PC-3 (cell line): ENCODE data around the gene ITGAV. TPM values are rescaled to one million over a fixed set of nuclear protein-coding genes. Genes with fewer than 3 reads are reported as not detected.

Experiments used
- ATAC-seq: fragments of 200-7000 bp; cut with Tn5 transposase; 2 replicates; pipeline ENCODE4 v1.9.1; 2020; ENCODE audit warnings: mild to moderate bottlenecking, moderate library complexity
- BruUV-seq: library from RNA; stranded (reverse); fragments of 400-500 nt; replicated peaks from 2 replicates; lab custom pipeline; 2021; lab: Mats Ljungman, UMichigan
- CTCF ChIA-PET: fragments of 300-600 bp; sonication (Branson Sonifier 250); formaldehyde crosslinking; loops from one replicate; lab custom pipeline; 2022; ENCODE audit warnings: antibody characterized with exemption; lab: Charles Lee
- POLR2A ChIA-PET: fragments of 300-600 bp; sonication (Branson Sonifier 250); formaldehyde crosslinking; loops from one replicate; lab custom pipeline; 2022; ENCODE audit warnings: antibody characterized with exemption; ENCODE audit not compliant: unreplicated experiment; lab: Charles Lee
- DNase-seq: peaks from one replicate; pipeline ENCODE4 v3.0.0-alpha.2; 2015
- H2AFZ ChIP-seq: fragments of 300-600 bp; sonication (generic); 2 replicates; pipeline ENCODE4 v1.6.0; 2016; ENCODE audit warnings: antibody characterized with exemption, low read length
- H3F3A ChIP-seq: fragments of 300-600 bp; sonication (generic); one replicate; pipeline ENCODE4 v1.6.0; 2017; ENCODE audit warnings: antibody characterized with exemption, low read length, control low read depth, mild to moderate bottlenecking; ENCODE audit not compliant: unreplicated experiment
- H3K27ac ChIP-seq: fragments of 300-600 bp; sonication (generic); 2 replicates; pipeline ENCODE4 v1.5.1; 2016; ENCODE audit warnings: mild to moderate bottlenecking, low read length
- H3K27me3 ChIP-seq: fragments of 300-600 bp; sonication (generic); 2 replicates; pipeline ENCODE4 v1.6.1; 2016; ENCODE audit warnings: low read length, mixed read lengths
- H3K36me3 ChIP-seq: fragments of 300-600 bp; sonication (generic); 2 replicates; pipeline ENCODE4 v1.6.1; 2016; ENCODE audit warnings: low read depth, mixed run types, low read length, mixed read lengths
- H3K4me1 ChIP-seq: fragments of 300-600 bp; sonication (generic); 2 replicates; pipeline ENCODE4 v1.5.1; 2016; ENCODE audit warnings: low read length; ENCODE audit not compliant: insufficient read depth
- H3K4me2 ChIP-seq: fragments of 300-600 bp; sonication (generic); 2 replicates; pipeline ENCODE4 v1.6.0; 2016; ENCODE audit warnings: low read length
- H3K4me3 ChIP-seq: fragments of 300-600 bp; sonication (generic); 2 replicates; pipeline ENCODE4 v1.5.1; 2016; ENCODE audit warnings: mild to moderate bottlenecking, low read length, mixed read lengths
- H3K79me2 ChIP-seq: fragments of 300-600 bp; sonication (generic); 2 replicates; pipeline ENCODE4 v1.6.1; 2017; ENCODE audit warnings: low read length, mixed read lengths
- H3K9ac ChIP-seq: fragments of 300-600 bp; sonication (generic); 2 replicates; pipeline ENCODE4 v1.6.0; 2016; ENCODE audit warnings: mild to moderate bottlenecking, low read length
- H3K9me2 ChIP-seq: fragments of 300-600 bp; sonication (generic); replicated peaks from 2 replicates; pipeline ENCODE4 v1.6.1; 2016; ENCODE audit warnings: mixed run types, low read length, mixed read lengths
- H3K9me3 ChIP-seq: fragments of 300-600 bp; sonication (generic); 2 replicates; pipeline ENCODE4 v1.6.1; 2016; ENCODE audit warnings: low read length, mixed read lengths
- H4K20me1 ChIP-seq: fragments of 300-600 bp; sonication (generic); 2 replicates; pipeline ENCODE4 v1.6.1; 2016; ENCODE audit warnings: low read length, mixed read lengths
- EZH2 ChIP-seq: fragments of 300-600 bp; sonication (generic); IDR thresholded peaks from one replicate; pipeline ENCODE4 v1.6.1; 2017; ENCODE audit warnings: antibody characterized with exemption, mild to moderate bottlenecking, low read length; ENCODE audit not compliant: unreplicated experiment
- EZH2phosphoT487 ChIP-seq: fragments of 300-600 bp; sonication (generic); IDR thresholded peaks from 2 replicates; pipeline ENCODE4 v1.6.1; 2018; ENCODE audit warnings: mild to moderate bottlenecking, antibody characterized with exemption, low read length, borderline replicate concordance
- intact Hi-C: fragments of 100-400 bp; cut with micrococcal nuclease; formaldehyde crosslinking; loops from 2 replicates; pipeline ENCODE4 v1.9.0; 2023
- total RNA-seq: library from RNA; depleted of rRNA; stranded (reverse); fragments of >200 nt; gene quantifications from 2 replicates; pipeline ENCODE4 v1.2.3, GENCODE V29; 2014
- TF ChIP-seq, protein P1 (sequence below): fragments of 300-600 bp; sonication (generic); conservative IDR thresholded peaks from 2 replicates; pipeline ENCODE4 v1.5.1; 2017; ENCODE audit warnings: antibody characterized with exemption, low read depth, mild to moderate bottlenecking, low read length

ITGAV gene
- total RNA-seq, 1 experiment from 2014 or later = 23.5 TPM

DNA sequence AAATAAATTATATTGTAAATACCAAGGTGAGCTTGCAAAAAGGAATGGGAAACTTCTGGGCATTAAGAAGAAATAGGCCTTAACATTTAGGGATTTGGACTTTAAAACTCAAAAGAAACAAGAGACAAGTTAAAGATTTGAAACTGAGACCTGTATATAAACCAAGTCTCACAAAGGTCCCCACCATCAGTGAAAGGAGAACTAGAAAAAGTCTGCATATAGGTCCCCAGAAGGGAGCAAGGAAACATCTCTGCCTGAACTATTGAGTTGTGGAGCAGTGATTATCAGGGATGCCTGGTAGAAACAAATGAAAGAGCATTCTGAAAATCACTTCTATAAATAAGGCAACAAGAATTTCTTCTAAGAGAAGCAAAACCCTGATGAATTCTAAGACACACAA, 30.5 kb upstream of the ITGAV start:
- Histone ChIP-seq H3K36me3 (no peaks in the 10 kb centered on the region), H3K27ac (no peak overlapping the region), H3K4me2 (no peak overlapping the region), H2AFZ (no peak overlapping the region), H3K4me3 (no peak overlapping the region), H3K9me2 (no peaks in the 10 kb centered on the region), H3K27me3 (no peaks in the 10 kb centered on the region), H3F3A (no peaks in the 10 kb centered on the region), H3K4me1 (peaks cover 10% of the 10 kb centered on the region; the same call in 1 of the 2 replicates), H3K9ac (no peak overlapping the region), H3K79me2 (no peaks in the 10 kb centered on the region), H3K9me3 (no peaks in the 10 kb centered on the region), H4K20me1 (no peaks in the 10 kb centered on the region)
- POLR2A ChIA-PET = no interaction called here
- no peak for ATAC-seq
- intact Hi-C loops = no loop called here
- TF ChIP-seq, protein P1, sequence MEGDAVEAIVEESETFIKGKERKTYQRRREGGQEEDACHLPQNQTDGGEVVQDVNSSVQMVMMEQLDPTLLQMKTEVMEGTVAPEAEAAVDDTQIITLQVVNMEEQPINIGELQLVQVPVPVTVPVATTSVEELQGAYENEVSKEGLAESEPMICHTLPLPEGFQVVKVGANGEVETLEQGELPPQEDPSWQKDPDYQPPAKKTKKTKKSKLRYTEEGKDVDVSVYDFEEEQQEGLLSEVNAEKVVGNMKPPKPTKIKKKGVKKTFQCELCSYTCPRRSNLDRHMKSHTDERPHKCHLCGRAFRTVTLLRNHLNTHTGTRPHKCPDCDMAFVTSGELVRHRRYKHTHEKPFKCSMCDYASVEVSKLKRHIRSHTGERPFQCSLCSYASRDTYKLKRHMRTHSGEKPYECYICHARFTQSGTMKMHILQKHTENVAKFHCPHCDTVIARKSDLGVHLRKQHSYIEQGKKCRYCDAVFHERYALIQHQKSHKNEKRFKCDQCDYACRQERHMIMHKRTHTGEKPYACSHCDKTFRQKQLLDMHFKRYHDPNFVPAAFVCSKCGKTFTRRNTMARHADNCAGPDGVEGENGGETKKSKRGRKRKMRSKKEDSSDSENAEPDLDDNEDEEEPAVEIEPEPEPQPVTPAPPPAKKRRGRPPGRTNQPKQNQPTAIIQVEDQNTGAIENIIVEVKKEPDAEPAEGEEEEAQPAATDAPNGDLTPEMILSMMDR = no peak
- TF ChIP-seq EZH2 (no peak), EZH2phosphoT487 (no peak)
- no TSS peak for BruUV-seq
- no peak for DNase-seq
- CTCF ChIA-PET = no interaction called here

DNA sequence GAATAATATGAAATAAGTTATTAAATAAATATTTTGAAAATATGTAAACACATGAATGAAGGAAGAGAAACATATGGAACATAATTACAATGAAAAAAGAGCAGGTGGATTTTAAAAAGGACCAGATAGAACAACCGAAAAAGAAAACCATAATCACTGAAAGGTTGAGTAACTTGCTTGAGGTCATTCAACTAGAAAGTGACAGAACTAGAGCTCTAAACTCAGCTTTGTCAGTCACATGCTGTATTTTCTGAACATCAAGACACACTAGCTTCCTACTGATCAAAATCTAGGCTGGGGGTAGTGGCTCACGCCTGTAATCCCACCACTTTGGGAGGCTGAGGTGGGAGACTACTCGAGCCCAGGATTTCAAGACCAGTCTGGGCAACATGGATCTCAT, 30.0 kb upstream of the ITGAV start:
- intact Hi-C loops = loop anchor here (2.0 kb wide), 1 partner anchor 57 kb away; no protein-coding TSS in a partner anchor
- POLR2A ChIA-PET = no interaction called here
- no peak overlapping the region for H3K4me3 ChIP-seq

DNA sequence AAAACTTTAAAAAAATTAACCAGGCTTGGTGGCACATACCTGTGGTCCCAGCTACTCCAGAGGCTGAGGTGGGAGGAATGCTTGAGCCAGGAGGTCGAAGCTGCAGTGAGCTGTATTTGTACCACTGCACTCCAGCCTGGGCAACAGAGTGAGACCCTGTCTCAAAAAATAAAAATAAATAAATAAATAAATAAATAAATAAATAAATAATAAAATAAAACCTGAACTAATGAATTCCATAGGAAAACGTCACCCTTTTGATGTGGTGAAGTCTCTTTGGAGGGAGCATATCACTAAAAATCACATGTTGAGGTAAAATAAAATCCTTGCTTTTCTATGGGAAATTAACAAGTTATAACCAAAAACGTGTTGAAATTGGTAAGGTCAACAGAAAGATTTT, 29.6 kb upstream of the ITGAV start:
- H3K4me3 ChIP-seq = no peak overlapping the region
- H3K4me1 ChIP-seq = peaks cover 10% of the 10 kb centered on the region; the same call in 1 of the 2 replicates
- no peak overlapping the region for H3K27ac ChIP-seq
- no peak overlapping the region for H2AFZ ChIP-seq
- intact Hi-C loops = loop anchor here (2.0 kb wide), 1 partner anchor 57 kb away; no protein-coding TSS in a partner anchor
- POLR2A ChIA-PET = no interaction called here
- no peaks in the 10 kb centered on the region for H3F3A ChIP-seq
- H3K9me3 ChIP-seq = no peaks in the 10 kb centered on the region
- TF ChIP-seq, protein P1 = no peak
- TF ChIP-seq EZH2 = no peak
- no peak for TF ChIP-seq EZH2phosphoT487
- no peak overlapping the region for H3K4me2 ChIP-seq
- no peaks in the 10 kb centered on the region for H4K20me1 ChIP-seq
- no TSS peak for BruUV-seq
- no peaks in the 10 kb centered on the region for H3K27me3 ChIP-seq
- CTCF ChIA-PET = no interaction called here
- no peak for DNase-seq
- H3K36me3 ChIP-seq = no peaks in the 10 kb centered on the region
- no peak overlapping the region for H3K9ac ChIP-seq
- no peaks in the 10 kb centered on the region for H3K79me2 ChIP-seq
- no peak for ATAC-seq
- no peaks in the 10 kb centered on the region for H3K9me2 ChIP-seq

More for the DNA sequence above, 30.0 kb upstream of the ITGAV start:
- BruUV-seq = no TSS peak
- Histone ChIP-seq H3K9me3 (no peaks in the 10 kb centered on the region), H3K79me2 (no peaks in the 10 kb centered on the region), H3K9ac (no peak overlapping the region), H3K27ac (no peak overlapping the region), H3K4me2 (no peak overlapping the region), H2AFZ (no peak overlapping the region), H3K9me2 (no peaks in the 10 kb centered on the region), H3K4me1 (peaks cover 10% of the 10 kb centered on the region; the same call in 1 of the 2 replicates), H3K36me3 (no peaks in the 10 kb centered on the region), H3F3A (no peaks in the 10 kb centered on the region), H3K27me3 (no peaks in the 10 kb centered on the region), H4K20me1 (no peaks in the 10 kb centered on the region)
- DNase-seq (no peak), ATAC-seq (no peak)
- CTCF ChIA-PET = no interaction called here
- TF ChIP-seq EZH2phosphoT487 (no peak), EZH2 (no peak)
- TF ChIP-seq, protein P1 = no peak
